Astrocyte of the spinal cord (primary cell): ENCODE data around the gene FBP1.

ENCODE experiments used
- DNase-seq: peaks from one replicate; pipeline ENCODE4 v3.0.0; 2011; ENCODE audit warnings: low read depth, low spot score
- H3K4me3 ChIP-seq: 2 replicates; pipeline ENCODE4 v1.5.1; 2011; ENCODE audit warnings: low read depth, mild to moderate bottlenecking, low read length, moderate library complexity
- in situ Hi-C: cut with HindIII; loops from 2 replicates; pipeline ENCODE4 v1.10.0; 2017; ENCODE audit warnings: low sequenced_read_pairs
- TF ChIP-seq, protein P1 (sequence below): IDR thresholded peaks from 2 replicates; pipeline ENCODE4 v1.5.1; 2012; ENCODE audit warnings: low read depth, mild to moderate bottlenecking, low read length, inconsistent platforms

The FBP1 gene

GRCh38 chr9:94679587-94679986 lies 40.3 kb upstream of the FBP1 start:
- TF ChIP-seq, protein P1, sequence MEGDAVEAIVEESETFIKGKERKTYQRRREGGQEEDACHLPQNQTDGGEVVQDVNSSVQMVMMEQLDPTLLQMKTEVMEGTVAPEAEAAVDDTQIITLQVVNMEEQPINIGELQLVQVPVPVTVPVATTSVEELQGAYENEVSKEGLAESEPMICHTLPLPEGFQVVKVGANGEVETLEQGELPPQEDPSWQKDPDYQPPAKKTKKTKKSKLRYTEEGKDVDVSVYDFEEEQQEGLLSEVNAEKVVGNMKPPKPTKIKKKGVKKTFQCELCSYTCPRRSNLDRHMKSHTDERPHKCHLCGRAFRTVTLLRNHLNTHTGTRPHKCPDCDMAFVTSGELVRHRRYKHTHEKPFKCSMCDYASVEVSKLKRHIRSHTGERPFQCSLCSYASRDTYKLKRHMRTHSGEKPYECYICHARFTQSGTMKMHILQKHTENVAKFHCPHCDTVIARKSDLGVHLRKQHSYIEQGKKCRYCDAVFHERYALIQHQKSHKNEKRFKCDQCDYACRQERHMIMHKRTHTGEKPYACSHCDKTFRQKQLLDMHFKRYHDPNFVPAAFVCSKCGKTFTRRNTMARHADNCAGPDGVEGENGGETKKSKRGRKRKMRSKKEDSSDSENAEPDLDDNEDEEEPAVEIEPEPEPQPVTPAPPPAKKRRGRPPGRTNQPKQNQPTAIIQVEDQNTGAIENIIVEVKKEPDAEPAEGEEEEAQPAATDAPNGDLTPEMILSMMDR = no peak

DNA sequence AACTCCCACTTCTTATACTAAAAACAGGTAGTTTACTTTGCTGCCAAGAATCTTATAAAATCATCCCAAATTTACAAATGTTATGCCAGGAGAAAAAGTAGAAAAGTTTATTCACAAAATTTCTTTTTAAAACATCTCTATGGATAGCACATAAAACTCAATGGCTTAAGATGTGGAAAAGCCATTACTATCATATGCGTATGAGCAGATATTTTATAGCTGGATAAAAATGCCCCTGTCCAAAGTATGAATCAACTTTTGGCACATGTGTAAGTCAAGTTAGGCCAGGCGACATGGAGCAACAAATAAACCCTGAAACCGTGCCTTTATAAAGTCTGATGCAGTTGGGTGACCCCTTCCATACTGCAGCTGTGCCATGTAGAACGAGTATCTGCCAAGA lies 38.6 kb upstream of the FBP1 start:
- no peak overlapping the region for H3K4me3 ChIP-seq
- no peak for DNase-seq
- TF ChIP-seq, protein P1 = no peak
- in situ Hi-C loops = loop anchor here (25.0 kb wide), 1 partner anchor 459 kb away; no protein-coding TSS in a partner anchor

More at GRCh38 chr9:94679587-94679986, 40.3 kb upstream of the FBP1 start:
- H3K4me3 ChIP-seq = no peak overlapping the region
- DNase-seq = no peak
- in situ Hi-C loops = loop anchor here (25.0 kb wide), 1 partner anchor 458 kb away; no protein-coding TSS in a partner anchor

- in situ Hi-C loops = loop anchor here (25.0 kb wide), 1 partner anchor 461 kb away; no protein-coding TSS in a partner anchor
- no peak for DNase-seq
- TF ChIP-seq, protein P1 = no peak
- H3K4me3 ChIP-seq = no peak overlapping the region
These were observed 37.3 kb upstream of the FBP1 start for GRCh38 chr9:94676446-94677131.

DNA sequence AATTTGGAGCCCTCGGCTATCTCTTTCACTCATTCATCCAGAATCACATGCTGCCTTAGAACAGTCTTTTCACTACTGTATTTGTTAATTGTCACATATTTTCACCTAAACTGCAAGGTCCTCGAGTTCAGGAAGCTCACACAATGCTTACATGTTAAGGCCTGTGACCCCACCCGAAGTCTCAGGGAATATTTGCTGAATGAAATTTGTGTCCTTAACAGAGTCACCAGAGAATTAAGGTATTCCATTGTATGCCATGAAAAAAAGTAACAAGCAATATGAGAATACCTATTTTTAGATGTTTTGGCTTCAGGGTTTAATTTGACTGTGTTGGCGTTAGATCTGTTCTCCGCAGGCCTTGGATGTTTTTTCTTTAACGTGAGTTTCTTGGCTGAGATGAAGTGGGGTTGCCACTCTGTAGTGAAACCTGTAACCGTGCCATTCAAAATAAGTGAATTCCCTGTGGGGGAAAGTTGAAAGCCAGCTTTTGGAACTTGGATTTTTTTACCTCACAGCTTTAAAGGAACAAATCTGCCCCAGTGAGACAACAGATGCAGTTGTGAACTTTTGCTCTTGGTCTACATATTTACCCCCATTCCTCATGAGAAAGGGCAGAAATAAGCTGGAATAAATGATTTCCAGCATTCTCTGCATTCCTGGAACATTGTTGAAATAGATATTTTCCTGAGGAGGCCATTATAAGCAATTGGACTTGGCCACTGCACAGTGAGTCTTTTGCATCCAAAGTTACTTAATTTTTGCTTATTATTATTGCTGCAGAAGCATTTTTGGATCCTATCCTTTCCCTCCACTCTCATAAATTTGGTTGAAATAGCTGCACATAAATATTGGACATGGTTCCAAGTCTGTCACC lies 35.9 kb upstream of the FBP1 start:
- in situ Hi-C loops = loop anchor here (25.0 kb wide), 1 partner anchor 462 kb away; no protein-coding TSS in a partner anchor
- peak; percentile 46 for DNase-seq
- no peak overlapping the region for H3K4me3 ChIP-seq
- TF ChIP-seq, protein P1 = no peak

DNA sequence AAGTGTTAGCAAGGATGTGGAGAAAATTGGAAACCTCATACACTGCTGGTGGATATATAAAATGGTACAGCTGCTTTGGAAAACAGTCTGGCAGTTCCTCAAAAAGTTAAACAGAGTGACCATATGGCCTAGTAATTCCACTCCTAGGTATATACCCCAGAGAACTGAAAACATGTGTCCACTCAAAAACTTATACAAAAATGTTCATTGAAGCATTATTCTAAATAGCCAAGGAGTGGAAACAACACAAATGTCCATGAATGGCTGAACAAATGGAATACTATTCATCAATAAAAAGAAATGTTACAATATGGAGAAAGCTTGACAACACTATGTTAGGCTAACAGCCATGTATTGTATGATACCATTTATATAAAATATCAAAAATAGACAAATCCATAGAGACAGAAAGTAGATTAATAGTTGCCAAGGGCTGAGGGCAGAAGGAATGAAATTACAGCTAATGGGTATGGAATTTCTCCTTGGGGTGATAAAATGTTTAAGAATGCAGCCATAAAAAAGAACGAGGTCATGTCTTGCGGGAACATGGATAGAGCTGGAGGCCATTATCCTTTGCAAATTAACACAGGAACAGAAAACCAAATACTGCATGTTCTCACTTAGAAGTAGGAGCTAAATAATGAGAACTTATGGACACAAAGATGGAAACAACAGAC lies 33.6 kb upstream of the FBP1 start:
- in situ Hi-C loops = no loop called here
- H3K4me3 ChIP-seq = no peak overlapping the region
- peak; percentile 64 for DNase-seq
- TF ChIP-seq, protein P1 = no peak
